ENCODE results near the gene HAUS3. TPM values are rescaled to one million over a fixed set of nuclear protein-coding genes. Genes with fewer than 3 reads are reported as not detected.

The HAUS3 gene
- total and polyA plus RNA-seq, 2 donors = 14.3 to 26.6 TPM

GRCh38 chr4:2256156-2256731 lies 14.3 kb upstream of the HAUS3 start:
- Histone ChIP-seq H3K4me3 (ENCODE audit: low read length in 2 of 2) (no peak overlapping the region), H3K9me3 (ENCODE audit: control insufficient read depth in 2 of 2, insufficient read depth in 1 of 2, low read length in 1 of 2) (peaks cover 0 to 3% of the 10 kb centered on the region in 2 donors), H3K27me3 (ENCODE audit: control insufficient read depth in 2 of 2, insufficient read depth in 1 of 2, low read length in 1 of 2) (no peaks in the 10 kb centered on the region), H3K36me3 (ENCODE audit: control insufficient read depth in 2 of 2, insufficient read depth in 2 of 2, low read length in 1 of 2) (peaks cover 84 to 86% of the 10 kb centered on the region in 2 donors), H3K4me1 (ENCODE audit: control insufficient read depth in 2 of 2, insufficient read depth in 2 of 2, low read length in 2 of 2) (peaks cover 11 to 24% of the 10 kb centered on the region in 2 donors), H3K27ac (ENCODE audit: low read depth in 1 of 2, low read length in 1 of 2) (no peak overlapping the region)
- WGBS = 96% methylated on average over 8 of the region's 8 CpGs
- no peak for DNase-seq (ENCODE audit: low read depth in 6 of 9, low spot score in 9 of 9)

GRCh38 chr4:2255501-2256155 lies 13.7 kb upstream of the HAUS3 start:
- H3K36me3 ChIP-seq (ENCODE audit: control insufficient read depth in 2 of 2, insufficient read depth in 2 of 2, low read length in 1 of 2) = peaks cover 90 to 92% of the 10 kb centered on the region in 2 donors
- DNase-seq (ENCODE audit: low read depth in 6 of 9, low spot score in 9 of 9) = no peak
- no peaks in the 10 kb centered on the region for H3K27me3 ChIP-seq (ENCODE audit: control insufficient read depth in 2 of 2, insufficient read depth in 1 of 2, low read length in 1 of 2)
- H3K9me3 ChIP-seq (ENCODE audit: control insufficient read depth in 2 of 2, insufficient read depth in 1 of 2, low read length in 1 of 2) = peaks cover 0 to 3% of the 10 kb centered on the region in 2 donors
- 94% methylated on average over 18 of the region's 18 CpGs for WGBS
- H3K4me3 ChIP-seq (ENCODE audit: low read length in 2 of 2) = no peak overlapping the region
- H3K27ac ChIP-seq (ENCODE audit: low read depth in 1 of 2, low read length in 1 of 2) = no peak overlapping the region
- peaks cover 8 to 19% of the 10 kb centered on the region in 2 donors for H3K4me1 ChIP-seq (ENCODE audit: control insufficient read depth in 2 of 2, insufficient read depth in 2 of 2, low read length in 2 of 2)

GRCh38 chr4:2254665-2255500 lies 13.0 kb upstream of the HAUS3 start:
- no peak overlapping the region for H3K4me3 ChIP-seq (ENCODE audit: low read length in 2 of 2)
- H3K36me3 ChIP-seq (ENCODE audit: control insufficient read depth in 2 of 2, insufficient read depth in 2 of 2, low read length in 1 of 2) = peaks cover 91 to 92% of the 10 kb centered on the region in 2 donors

GRCh38 chr4:2253160-2254084 lies 11.5 kb upstream of the HAUS3 start:
- WGBS = 97% methylated on average over 32 of the region's 32 CpGs
- DNase-seq (ENCODE audit: low read depth in 6 of 9, low spot score in 9 of 9) = no peak
- no peak overlapping the region for H3K27ac ChIP-seq (ENCODE audit: low read depth in 1 of 2, low read length in 1 of 2)
- H3K36me3 ChIP-seq (ENCODE audit: control insufficient read depth in 2 of 2, insufficient read depth in 2 of 2, low read length in 1 of 2) = peaks cover 92 to 93% of the 10 kb centered on the region in 2 donors
- H3K4me3 ChIP-seq (ENCODE audit: low read length in 2 of 2) = no peak overlapping the region
- H3K27me3 ChIP-seq (ENCODE audit: control insufficient read depth in 2 of 2, insufficient read depth in 1 of 2, low read length in 1 of 2) = no peaks in the 10 kb centered on the region
- peaks cover 0 to 3% of the 10 kb centered on the region in 2 donors for H3K9me3 ChIP-seq (ENCODE audit: control insufficient read depth in 2 of 2, insufficient read depth in 1 of 2, low read length in 1 of 2)
- H3K4me1 ChIP-seq (ENCODE audit: control insufficient read depth in 2 of 2, insufficient read depth in 2 of 2, low read length in 2 of 2) = peaks cover 0 to 3% of the 10 kb centered on the region in 2 donors

More at GRCh38 chr4:2254665-2255500, 13.0 kb upstream of the HAUS3 start:
- WGBS = 95% methylated on average over 32 of the region's 32 CpGs
- Histone ChIP-seq H3K27ac (ENCODE audit: low read depth in 1 of 2, low read length in 1 of 2) (no peak overlapping the region), H3K9me3 (ENCODE audit: control insufficient read depth in 2 of 2, insufficient read depth in 1 of 2, low read length in 1 of 2) (peaks cover 0 to 3% of the 10 kb centered on the region in 2 donors), H3K27me3 (ENCODE audit: control insufficient read depth in 2 of 2, insufficient read depth in 1 of 2, low read length in 1 of 2) (no peaks in the 10 kb centered on the region), H3K4me1 (ENCODE audit: control insufficient read depth in 2 of 2, insufficient read depth in 2 of 2, low read length in 2 of 2) (peaks cover under 1 to 12% of the 10 kb centered on the region in 2 donors)
- no peak for DNase-seq (ENCODE audit: low read depth in 6 of 9, low spot score in 9 of 9)

GRCh38 chr4:2252530-2253091 lies 10.7 kb upstream of the HAUS3 start:
- DNase-seq (ENCODE audit: low read depth in 6 of 9, low spot score in 9 of 9) = no peak
- peaks cover 0 to 3% of the 10 kb centered on the region in 2 donors for H3K4me1 ChIP-seq (ENCODE audit: control insufficient read depth in 2 of 2, insufficient read depth in 2 of 2, low read length in 2 of 2)

GRCh38 chr4:2251795-2252529 lies 10.0 kb upstream of the HAUS3 start:
- Histone ChIP-seq H3K27ac (ENCODE audit: low read depth in 1 of 2, low read length in 1 of 2) (no peak overlapping the region), H3K36me3 (ENCODE audit: control insufficient read depth in 2 of 2, insufficient read depth in 2 of 2, low read length in 1 of 2) (peaks cover 80 to 92% of the 10 kb centered on the region in 2 donors), H3K4me3 (ENCODE audit: low read length in 2 of 2) (no peak overlapping the region), H3K27me3 (ENCODE audit: control insufficient read depth in 2 of 2, insufficient read depth in 1 of 2, low read length in 1 of 2) (no peaks in the 10 kb centered on the region), H3K4me1 (ENCODE audit: control insufficient read depth in 2 of 2, insufficient read depth in 2 of 2, low read length in 2 of 2) (no peaks in the 10 kb centered on the region), H3K9me3 (ENCODE audit: control insufficient read depth in 2 of 2, insufficient read depth in 1 of 2, low read length in 1 of 2) (peaks cover 0 to 3% of the 10 kb centered on the region in 2 donors)
- no peak for DNase-seq (ENCODE audit: low read depth in 6 of 9, low spot score in 9 of 9)
- WGBS = 97% methylated on average over 16 of the region's 16 CpGs

More at GRCh38 chr4:2252530-2253091, 10.7 kb upstream of the HAUS3 start:
- H3K9me3 ChIP-seq (ENCODE audit: control insufficient read depth in 2 of 2, insufficient read depth in 1 of 2, low read length in 1 of 2) = peaks cover 0 to 3% of the 10 kb centered on the region in 2 donors
- no peaks in the 10 kb centered on the region for H3K27me3 ChIP-seq (ENCODE audit: control insufficient read depth in 2 of 2, insufficient read depth in 1 of 2, low read length in 1 of 2)
- no peak overlapping the region for H3K27ac ChIP-seq (ENCODE audit: low read depth in 1 of 2, low read length in 1 of 2)
- H3K4me3 ChIP-seq (ENCODE audit: low read length in 2 of 2) = no peak overlapping the region
- WGBS = 95% methylated on average over 12 of the region's 12 CpGs
- peaks cover 86 to 92% of the 10 kb centered on the region in 2 donors for H3K36me3 ChIP-seq (ENCODE audit: control insufficient read depth in 2 of 2, insufficient read depth in 2 of 2, low read length in 1 of 2)

- no peaks in the 10 kb centered on the region for H3K27me3 ChIP-seq (ENCODE audit: control insufficient read depth in 2 of 2, insufficient read depth in 1 of 2, low read length in 1 of 2)
- H3K4me1 ChIP-seq (ENCODE audit: control insufficient read depth in 2 of 2, insufficient read depth in 2 of 2, low read length in 2 of 2) = no peaks in the 10 kb centered on the region
- peaks cover 0 to 4% of the 10 kb centered on the region in 2 donors for H3K9me3 ChIP-seq (ENCODE audit: control insufficient read depth in 2 of 2, insufficient read depth in 1 of 2, low read length in 1 of 2)
- no peak overlapping the region for H3K4me3 ChIP-seq (ENCODE audit: low read length in 2 of 2)
- H3K36me3 ChIP-seq (ENCODE audit: control insufficient read depth in 2 of 2, insufficient read depth in 2 of 2, low read length in 1 of 2) = peaks cover 73 to 89% of the 10 kb centered on the region in 2 donors
- 98% methylated on average over 25 of the region's 25 CpGs for WGBS
- no peak for DNase-seq (ENCODE audit: low read depth in 6 of 9, low spot score in 9 of 9)
- no peak overlapping the region for H3K27ac ChIP-seq (ENCODE audit: low read depth in 1 of 2, low read length in 1 of 2)
These were observed 9.3 kb upstream of the HAUS3 start for GRCh38 chr4:2251073-2251794.
